ENCODE measurements around the gene INPP5D. TPM values are rescaled to one million over a fixed set of nuclear protein-coding genes. Genes with fewer than 3 reads are reported as not detected.

The INPP5D gene
- total RNA-seq, 4 donors from 2014 or later = 26.6 to 40.6 (median 27.0) TPM

GRCh38 chr2:233252227-233252626 lies 192.1 kb downstream of the INPP5D start:
- no peak for TF ChIP-seq CTCF (IDR thresholded peaks at IDR 0.05; ENCODE audit: low read depth)

- TF ChIP-seq CTCF (IDR thresholded peaks at IDR 0.05; ENCODE audit: low read depth) = no peak
Observed at GRCh38 chr2:233255151-233255550, 195.0 kb downstream of the INPP5D start.

- TF ChIP-seq CTCF (IDR thresholded peaks at IDR 0.05; ENCODE audit: low read depth) = no peak
Observed at GRCh38 chr2:233256048-233256447, 195.9 kb downstream of the INPP5D start.

Small RNAs within 50 kb of the gene (small RNA-seq; reads per million reads assigned to genes)
- not detected for gene RN7SL32P

Other genes starting within 250 kb of the INPP5D start
- gene SNORC, start 190.1 kb upstream of the INPP5D start, total RNA-seq = under 1 TPM in 3 of 4 donors, not detected in 1; 0.17 to 0.57 (median 0.49) TPM
- gene NGEF, start 47.1 kb upstream of the INPP5D start, total RNA-seq = 1 to 10 TPM in 1 of 4 donors, under 1 TPM in 2, not detected in 1; 0.16 to 1.3 (median 0.17) TPM
- not detected for gene NEU2, start 27.7 kb upstream of the INPP5D start, total RNA-seq
- gene ATG16L1, start 191.3 kb downstream of the INPP5D start, total RNA-seq = 10 to 100 TPM; 16.1 to 31.8 (median 19.7) TPM
- not detected for gene SAG, start 247.5 kb downstream of the INPP5D start, total RNA-seq